Adrenal gland (tissue), 5 donors: ENCODE data around the gene TEX2.

Source experiments
- CTCF ChIP-seq, 6 experiments: fragments of 450-650 bp in 4 of 6; fragments of 200-600 bp in 2 of 6; sonication (generic) in 1 of 6; IDR thresholded peaks; 1 replicate in 5 of 6; 2 replicates in 1 of 6; pipeline versions ENCODE4 v1.5.1 to v1.8.0; 2016 to 2021; ENCODE audit warnings: antibody characterized with exemption in 6 of 6, mild to moderate bottlenecking in 2 of 6, moderate library complexity in 1 of 6
- POLR2A ChIP-seq, 2 donors: fragments of 450-650 bp; IDR thresholded peaks; one replicate each; pipeline ENCODE4 v1.6.1; 2017; ENCODE audit warnings: antibody characterized with exemption in 2 of 2, mild to moderate bottlenecking in 2 of 2, moderate library complexity in 1 of 2
- donor health status: DM: no; HTN: no; CAD: no.

- no peak for TF ChIP-seq CTCF (IDR thresholded peaks at IDR 0.05)
- no peak for TF ChIP-seq POLR2A (IDR thresholded peaks at IDR 0.05)
Observed at GRCh38 chr17:64110379-64111152, 152.5 kb downstream of the TEX2 start.
